ENCODE measurements around the gene TSPAN15.

- TF ChIP-seq ZNF274 (IDR thresholded peaks at IDR 0.05; ENCODE audit: low read depth, low read length) (no peak), YY1 (IDR thresholded peaks at IDR 0.05; ENCODE audit: insufficient read depth, insufficient read length) (no peak), SUZ12 (IDR thresholded peaks at IDR 0.05; ENCODE audit: extremely low read depth, insufficient read depth, insufficient read length) (no peak)
Measured at GRCh38 chr10:69439813-69440506, 11.3 kb upstream of the TSPAN15 start.
